Uterus (tissue), 4 donors: Measurements from ENCODE around the gene SLC43A3. TPM values are rescaled to one million over a fixed set of nuclear protein-coding genes. Genes with fewer than 3 reads are reported as not detected.

Experiments used
- DNase-seq, 2 donors: peaks; one replicate each; pipeline ENCODE4 v3.0.0-alpha.2; 2019 to 2020
- H3K27ac ChIP-seq, 2 donors: fragments of 200-600 bp; sonication (generic); 1 replicate in 1 of 2; 2 replicates in 1 of 2; pipeline ENCODE4 v1.5.1; 2016 to 2018
- H3K27me3 ChIP-seq, 2 donors: fragments of 200-600 bp; sonication (generic); one replicate each; pipeline ENCODE4 v1.5.1; 2018 to 2019; ENCODE audit warnings: control low read depth in 1 of 2
- H3K36me3 ChIP-seq, 2 donors: fragments of 200-600 bp; sonication (generic); one replicate each; pipeline ENCODE4 v1.5.1; 2019; ENCODE audit warnings: control low read depth in 1 of 2
- H3K4me1 ChIP-seq, 2 donors: fragments of 200-600 bp; sonication (generic); one replicate each; pipeline ENCODE4 v1.5.1; 2018 to 2019; ENCODE audit warnings: control low read depth in 1 of 2
- H3K4me3 ChIP-seq, 2 donors: fragments of 200-600 bp; sonication (generic); 1 replicate in 1 of 2; 2 replicates in 1 of 2; pipeline ENCODE4 v1.5.1; 2018 to 2019; ENCODE audit warnings: mild to moderate bottlenecking in 1 of 2
- H3K9me3 ChIP-seq, 2 donors: fragments of 200-600 bp; sonication (generic); one replicate each; pipeline ENCODE4 v1.5.1; 2019; ENCODE audit warnings: control low read depth in 1 of 2
- POLR2A ChIP-seq, 2 donors: fragments of 450-650 bp; IDR thresholded peaks; one replicate each; pipeline ENCODE4 v1.6.1; 2016; ENCODE audit warnings: antibody characterized with exemption in 2 of 2, mild to moderate bottlenecking in 1 of 2, moderate library complexity in 1 of 2
- intact Hi-C: fragments of 100-400 bp; cut with DNase I; formaldehyde crosslinking; loops from one replicate; pipeline ENCODE4 v1.15.1; 2023; ENCODE audit warnings: low total_unique reads
- total RNA-seq, 4 donors: library from RNA; depleted of rRNA in 3 of 4; stranded (reverse); fragments of >200 nt in 3 of 4; gene quantifications; one replicate each; pipeline versions ENCODE4 v1.1.0 to v1.2.4, GENCODE V29; 2014 to 2023
- TF ChIP-seq, protein P1 (sequence below), 4 experiments: fragments of 200-600 bp in 2 of 4; fragments of 450-650 bp in 2 of 4; sonication (generic) in 2 of 4; IDR thresholded peaks; one replicate each; pipeline ENCODE4 v1.5.1; 2016 to 2019; ENCODE audit warnings: antibody characterized with exemption in 4 of 4, mild to moderate bottlenecking in 2 of 4, moderate library complexity in 1 of 4
- donor health status: DM: yes; HTN: yes; CAD: no.

The SLC43A3 gene
- total RNA-seq, 4 donors from 2014 or later, result 44.1 to 333 (median 102) TPM

DNA sequence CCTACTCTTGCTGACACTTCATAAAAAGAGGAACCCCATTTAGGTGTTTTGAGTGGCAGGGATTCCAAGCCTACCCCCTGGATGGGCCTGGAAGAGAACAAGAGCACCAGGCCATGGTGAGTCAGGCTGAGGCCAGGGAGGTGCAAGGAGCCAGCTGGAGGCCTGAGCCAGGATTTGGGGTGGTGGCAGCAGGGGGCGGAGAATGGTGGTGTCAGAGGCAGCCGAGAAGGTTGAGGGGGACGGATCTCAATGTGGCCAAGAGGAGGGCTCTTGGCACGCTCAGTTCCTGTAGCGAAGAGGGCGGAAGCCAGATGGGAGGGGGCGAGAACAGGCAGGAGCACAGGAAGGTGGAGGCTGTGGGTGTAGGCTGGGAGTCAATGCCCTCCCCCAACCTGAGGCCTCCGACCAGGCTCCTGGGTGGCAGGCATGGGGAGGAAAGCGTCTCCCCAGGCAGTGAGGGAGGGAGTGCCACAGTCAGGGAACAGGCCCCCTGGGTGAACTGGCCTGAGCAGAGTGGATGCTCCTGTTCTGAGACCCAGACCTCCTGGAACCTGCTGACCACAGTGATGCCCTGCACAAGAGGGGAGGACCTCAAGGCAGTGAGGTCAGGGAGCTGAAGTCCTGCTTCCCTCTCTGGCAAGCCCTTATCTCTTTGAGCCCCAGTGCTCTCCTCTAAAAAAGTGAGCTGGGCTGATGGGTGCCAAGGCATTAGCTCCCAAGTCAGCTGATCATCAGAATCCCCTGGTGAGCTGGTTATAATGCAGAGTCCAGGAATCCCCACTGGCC is 47.3 kb upstream of the SLC43A3 start:
- no peak overlapping the region for H3K4me3 ChIP-seq
- intact Hi-C loops, result no loop called here
- TF ChIP-seq POLR2A (IDR thresholded peaks at IDR 0.05), result no peak
- TF ChIP-seq, protein P1, sequence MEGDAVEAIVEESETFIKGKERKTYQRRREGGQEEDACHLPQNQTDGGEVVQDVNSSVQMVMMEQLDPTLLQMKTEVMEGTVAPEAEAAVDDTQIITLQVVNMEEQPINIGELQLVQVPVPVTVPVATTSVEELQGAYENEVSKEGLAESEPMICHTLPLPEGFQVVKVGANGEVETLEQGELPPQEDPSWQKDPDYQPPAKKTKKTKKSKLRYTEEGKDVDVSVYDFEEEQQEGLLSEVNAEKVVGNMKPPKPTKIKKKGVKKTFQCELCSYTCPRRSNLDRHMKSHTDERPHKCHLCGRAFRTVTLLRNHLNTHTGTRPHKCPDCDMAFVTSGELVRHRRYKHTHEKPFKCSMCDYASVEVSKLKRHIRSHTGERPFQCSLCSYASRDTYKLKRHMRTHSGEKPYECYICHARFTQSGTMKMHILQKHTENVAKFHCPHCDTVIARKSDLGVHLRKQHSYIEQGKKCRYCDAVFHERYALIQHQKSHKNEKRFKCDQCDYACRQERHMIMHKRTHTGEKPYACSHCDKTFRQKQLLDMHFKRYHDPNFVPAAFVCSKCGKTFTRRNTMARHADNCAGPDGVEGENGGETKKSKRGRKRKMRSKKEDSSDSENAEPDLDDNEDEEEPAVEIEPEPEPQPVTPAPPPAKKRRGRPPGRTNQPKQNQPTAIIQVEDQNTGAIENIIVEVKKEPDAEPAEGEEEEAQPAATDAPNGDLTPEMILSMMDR (IDR thresholded peaks at IDR 0.05), result no peak
- no peak for DNase-seq
- H3K9me3 ChIP-seq, result no peaks in the 10 kb centered on the region
- H3K4me1 ChIP-seq, result peaks cover 0 to 5% of the 10 kb centered on the region in 2 donors
- H3K36me3 ChIP-seq, result no peaks in the 10 kb centered on the region
- H3K27me3 ChIP-seq, result no peaks in the 10 kb centered on the region
- H3K27ac ChIP-seq, result no peak overlapping the region

DNA sequence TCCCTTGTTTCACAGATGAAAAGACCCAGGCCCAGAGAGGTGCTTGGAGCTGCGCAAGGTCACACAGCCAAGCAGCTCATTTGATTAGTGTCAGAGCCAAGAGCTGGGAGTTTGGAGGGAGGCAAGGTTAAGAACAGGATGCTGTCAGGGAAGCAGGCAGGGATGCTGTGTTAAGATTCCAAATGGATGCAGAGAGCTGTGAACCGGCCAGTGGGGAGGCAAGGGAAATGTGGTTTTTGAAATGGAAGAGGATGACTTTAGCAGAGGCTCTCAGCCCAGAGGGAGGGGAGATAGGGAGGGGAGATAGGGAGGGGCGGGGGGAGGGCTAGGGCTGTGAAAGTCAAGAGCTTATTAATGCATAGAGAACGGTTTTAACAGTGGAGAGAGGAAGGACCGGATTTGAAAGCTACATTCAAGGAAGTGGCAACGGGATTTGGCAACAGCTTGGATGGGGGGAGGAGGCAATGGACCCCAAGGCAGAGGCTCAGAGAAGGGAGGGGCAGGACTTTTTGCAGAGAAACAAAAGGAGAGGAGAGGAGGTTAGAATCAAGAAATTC is 46.4 kb upstream of the SLC43A3 start:
- TF ChIP-seq, protein P1 (IDR thresholded peaks at IDR 0.05), result no peak
- TF ChIP-seq POLR2A (IDR thresholded peaks at IDR 0.05), result no peak
- intact Hi-C loops, result no loop called here
- Histone ChIP-seq H3K36me3 (no peaks in the 10 kb centered on the region), H3K9me3 (no peaks in the 10 kb centered on the region), H3K27me3 (no peaks in the 10 kb centered on the region), H3K4me1 (peaks cover 0 to 5% of the 10 kb centered on the region in 2 donors), H3K4me3 (no peak overlapping the region), H3K27ac (no peak overlapping the region)
- DNase-seq, result no peak

- no peak for TF ChIP-seq POLR2A (IDR thresholded peaks at IDR 0.05)
- TF ChIP-seq, protein P1 (IDR thresholded peaks at IDR 0.05), result no peak
- DNase-seq, result no peak
- Histone ChIP-seq H3K9me3 (no peaks in the 10 kb centered on the region), H3K27me3 (no peaks in the 10 kb centered on the region), H3K27ac (no peak overlapping the region), H3K4me3 (no peak overlapping the region), H3K4me1 (peaks cover 0 to 5% of the 10 kb centered on the region in 2 donors), H3K36me3 (no peaks in the 10 kb centered on the region)
- intact Hi-C loops, result no loop called here
These were observed 44.6 kb upstream of the SLC43A3 start for GRCh38 chr11:57471496-57471895.

- no peak for TF ChIP-seq POLR2A (IDR thresholded peaks at IDR 0.05)
- TF ChIP-seq, protein P1 (IDR thresholded peaks at IDR 0.05), result no peak
- Histone ChIP-seq H3K36me3 (no peaks in the 10 kb centered on the region), H3K9me3 (no peaks in the 10 kb centered on the region), H3K4me3 (no peak overlapping the region), H3K27me3 (no peaks in the 10 kb centered on the region), H3K27ac (no peak overlapping the region), H3K4me1 (no peaks in the 10 kb centered on the region)
- no peak for DNase-seq
- intact Hi-C loops, result no loop called here
These were observed 42.3 kb upstream of the SLC43A3 start for GRCh38 chr11:57469268-57469667.

DNA sequence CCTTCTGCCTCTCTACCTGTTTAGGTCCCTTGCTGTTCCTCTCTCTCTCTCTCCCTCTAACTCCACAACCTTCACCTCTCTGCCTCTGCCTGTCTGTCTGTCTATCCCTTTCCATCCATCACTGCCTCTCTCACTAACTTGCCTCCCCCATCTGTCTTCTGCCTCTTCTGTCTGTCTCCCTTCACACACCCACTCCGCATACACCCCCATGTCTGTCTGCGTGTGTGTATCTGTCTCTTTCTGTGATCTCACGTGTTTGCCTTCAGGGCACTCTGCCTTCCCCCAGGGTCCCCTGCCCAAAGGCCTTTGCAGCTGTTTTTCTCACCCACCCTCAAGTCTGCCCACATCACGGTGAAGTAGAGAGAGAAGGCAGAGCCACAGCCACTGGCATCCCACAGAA is 41.4 kb upstream of the SLC43A3 start:
- no peak overlapping the region for H3K27ac ChIP-seq
- H3K36me3 ChIP-seq, result no peaks in the 10 kb centered on the region
- no peak for DNase-seq
- H3K4me1 ChIP-seq, result no peaks in the 10 kb centered on the region
- no peaks in the 10 kb centered on the region for H3K27me3 ChIP-seq
- H3K9me3 ChIP-seq, result no peaks in the 10 kb centered on the region
- no peak for TF ChIP-seq POLR2A (IDR thresholded peaks at IDR 0.05)
- TF ChIP-seq, protein P1 (IDR thresholded peaks at IDR 0.05), result no peak
- intact Hi-C loops, result no loop called here
- H3K4me3 ChIP-seq, result no peak overlapping the region
